SU-DHL-6 (cell line): ENCODE data around the gene SGPP2.

ENCODE experiments used
- H2AFZ ChIP-seq: fragments of 200-600 bp; sonication (generic); 2 replicates; pipeline ENCODE4 v1.6.1; 2014; ENCODE audit warnings: low read depth, mild to moderate bottlenecking, moderate library complexity, mixed read lengths, antibody characterized with exemption, low read length; ENCODE audit not compliant: severe bottlenecking
- H3F3A ChIP-seq: fragments of 200-600 bp; shearing (Covaris generic); 2 replicates; pipeline ENCODE4 v1.6.0; 2016; ENCODE audit warnings: antibody characterized with exemption, mild to moderate bottlenecking; ENCODE audit not compliant: insufficient read depth
- H3K27ac ChIP-seq: fragments of 200-600 bp; sonication (generic); 2 replicates; pipeline ENCODE4 v1.5.1; 2016; ENCODE audit warnings: low read depth, mild to moderate bottlenecking, low read length, moderate library complexity, mixed read lengths
- H3K27me3 ChIP-seq: fragments of 200-600 bp; sonication (generic), shearing (Covaris generic); 2 replicates; pipeline ENCODE4 v1.6.0; 2014; ENCODE audit warnings: mild to moderate bottlenecking, low read length
- H3K36me3 ChIP-seq: fragments of 200-600 bp; sonication (generic); 2 replicates; pipeline ENCODE4 v1.6.1; 2014; ENCODE audit warnings: mild to moderate bottlenecking, low read length, mixed read lengths
- H3K4me2 ChIP-seq: fragments of 300-600, 200-600 bp; shearing (Covaris generic), sonication (generic); 2 replicates; pipeline ENCODE4 v1.6.0; 2014; ENCODE audit warnings: low read length, low read depth, mild to moderate bottlenecking; ENCODE audit not compliant: poor library complexity, severe bottlenecking
- H3K4me3 ChIP-seq: fragments of 200-600 bp; sonication (generic); 2 replicates; pipeline ENCODE4 v1.5.1; 2014; ENCODE audit warnings: antibody characterized with exemption, low read length, mild to moderate bottlenecking, mixed read lengths; ENCODE audit not compliant: insufficient read depth, poor library complexity, severe bottlenecking
- H3K79me2 ChIP-seq: fragments of 200-600 bp; sonication (generic); 2 replicates; pipeline ENCODE4 v1.6.1; 2014; ENCODE audit warnings: mild to moderate bottlenecking, low read length, moderate library complexity; ENCODE audit not compliant: insufficient read depth
- H3K9ac ChIP-seq: fragments of 200-600 bp; sonication (generic); 2 replicates; pipeline ENCODE4 v1.7.0; 2014; ENCODE audit warnings: mild to moderate bottlenecking, low read length
- H3K9me2 ChIP-seq: fragments of 200-600 bp; sonication (generic); replicated peaks from 2 replicates; pipeline ENCODE4 v1.6.1; 2014; ENCODE audit warnings: low read length; ENCODE audit not compliant: insufficient read depth
- H3K9me3 ChIP-seq: fragments of 200-600 bp; sonication (generic); 2 replicates; pipeline ENCODE4 v1.6.1; 2014; ENCODE audit warnings: low read length, mixed read lengths; ENCODE audit not compliant: insufficient read depth
- H4K20me1 ChIP-seq: fragments of 200-600 bp; sonication (generic); 2 replicates; pipeline ENCODE4 v1.6.1; 2014; ENCODE audit warnings: low read depth, mild to moderate bottlenecking, antibody characterized with exemption, low read length, moderate library complexity, mixed read lengths
- CTCF ChIP-seq: fragments of 200-600 bp; sonication (generic); IDR thresholded peaks from one replicate; pipeline ENCODE4 v1.5.1; 2017; ENCODE audit warnings: antibody characterized with exemption, mild to moderate bottlenecking, low read length, moderate library complexity; ENCODE audit not compliant: insufficient read depth, poor library complexity, severe bottlenecking
- EZH2phosphoT487 ChIP-seq: fragments of 200-600 bp; sonication (generic), shearing (Covaris generic); conservative IDR thresholded peaks from 2 replicates; pipeline ENCODE4 v1.6.1; 2018; ENCODE audit warnings: mild to moderate bottlenecking, antibody characterized with exemption, low read length, moderate library complexity, mixed read lengths

The SGPP2 gene

DNA sequence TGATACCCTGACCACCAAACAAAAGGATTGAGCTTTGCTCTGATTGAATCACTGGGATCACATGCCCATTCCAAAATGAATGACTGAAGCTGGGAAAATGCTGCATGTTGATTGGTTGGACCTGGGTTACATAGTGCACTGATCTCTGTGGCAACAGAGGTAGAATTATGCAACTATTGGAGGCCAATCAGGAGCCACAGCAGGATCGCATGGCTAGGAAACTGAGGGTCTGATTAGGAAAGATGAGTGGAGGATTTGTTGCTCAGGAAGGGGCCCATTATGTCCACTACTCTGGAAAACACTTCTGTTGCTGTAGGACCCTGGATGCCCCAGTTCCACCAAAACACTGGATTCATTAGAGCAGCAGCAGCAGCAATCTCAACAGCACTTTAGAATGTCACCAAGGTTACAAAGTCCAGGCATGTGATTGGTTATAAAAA is 25.9 kb upstream of the SGPP2 start:
- no peak overlapping the region for H2AFZ ChIP-seq
- no peaks in the 10 kb centered on the region for H3K9me2 ChIP-seq
- no peaks in the 10 kb centered on the region for H4K20me1 ChIP-seq
- TF ChIP-seq EZH2phosphoT487: no peak
- TF ChIP-seq CTCF: no peak
- no peaks in the 10 kb centered on the region for H3K27me3 ChIP-seq
- H3K4me2 ChIP-seq: no peak overlapping the region
- no peaks in the 10 kb centered on the region for H3K36me3 ChIP-seq
- H3K4me3 ChIP-seq: no peak overlapping the region
- H3K9ac ChIP-seq: no peak overlapping the region
- H3K79me2 ChIP-seq: no peaks in the 10 kb centered on the region
- no peak overlapping the region for H3K27ac ChIP-seq
- no peaks in the 10 kb centered on the region for H3F3A ChIP-seq
- H3K9me3 ChIP-seq: no peaks in the 10 kb centered on the region

GRCh38 chr2:222399038-222399783 is 25.1 kb upstream of the SGPP2 start:
- Histone ChIP-seq H2AFZ (no peak overlapping the region), H3K9me2 (no peaks in the 10 kb centered on the region), H3K79me2 (no peaks in the 10 kb centered on the region), H3F3A (no peaks in the 10 kb centered on the region), H3K9me3 (no peaks in the 10 kb centered on the region), H4K20me1 (no peaks in the 10 kb centered on the region), H3K9ac (no peak overlapping the region), H3K4me3 (no peak overlapping the region), H3K36me3 (no peaks in the 10 kb centered on the region), H3K27ac (no peak overlapping the region), H3K27me3 (no peaks in the 10 kb centered on the region), H3K4me2 (no peak overlapping the region)
- TF ChIP-seq CTCF (no peak), EZH2phosphoT487 (no peak)

DNA sequence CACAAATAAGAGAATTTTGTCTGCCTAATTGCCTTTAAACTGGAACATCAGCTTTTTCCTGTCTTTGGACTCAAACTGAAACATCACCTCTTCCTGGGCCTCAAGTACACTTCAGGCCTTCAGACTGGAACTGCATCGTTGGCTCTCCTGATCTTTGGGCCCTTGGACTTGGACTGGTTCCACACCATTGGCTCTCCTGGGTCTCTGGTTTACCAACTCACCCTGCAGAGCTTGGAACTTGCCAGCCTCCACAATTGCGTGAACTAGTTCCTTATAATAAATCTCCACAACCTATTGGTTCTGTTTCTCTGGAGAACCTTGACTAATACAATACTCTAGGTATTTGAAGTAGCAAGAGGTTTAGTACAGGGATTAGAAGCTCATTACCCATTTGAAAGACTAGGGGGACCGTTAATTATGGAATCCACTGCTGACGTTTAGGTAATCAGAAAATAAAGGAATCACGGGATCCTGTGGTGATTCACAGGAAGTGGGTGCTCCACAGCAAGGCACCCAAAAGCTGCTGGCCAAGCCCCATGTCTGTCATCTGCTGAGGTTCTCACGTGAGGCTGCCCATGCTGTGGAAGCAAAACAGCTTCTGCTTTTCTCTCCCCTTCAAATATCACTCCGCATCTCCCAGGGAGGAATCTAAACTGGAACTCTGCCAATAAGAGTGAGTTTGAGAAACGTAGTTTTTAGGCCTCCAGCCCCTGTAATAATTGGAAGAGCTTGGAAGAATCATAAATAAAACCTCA is 20.0 kb upstream of the SGPP2 start:
- no peak overlapping the region for H3K4me2 ChIP-seq
- no peak overlapping the region for H3K27ac ChIP-seq
- H3K36me3 ChIP-seq: no peaks in the 10 kb centered on the region
- H3K9me2 ChIP-seq: no peaks in the 10 kb centered on the region
- no peaks in the 10 kb centered on the region for H3K79me2 ChIP-seq
- no peak overlapping the region for H3K9ac ChIP-seq
- H3F3A ChIP-seq: no peaks in the 10 kb centered on the region
- H3K9me3 ChIP-seq: no peaks in the 10 kb centered on the region
- H3K27me3 ChIP-seq: no peaks in the 10 kb centered on the region
- no peak overlapping the region for H3K4me3 ChIP-seq
- H2AFZ ChIP-seq: no peak overlapping the region
- no peaks in the 10 kb centered on the region for H4K20me1 ChIP-seq
- TF ChIP-seq CTCF (no peak), EZH2phosphoT487 (no peak)
